ENCODE results near the gene PIGH.
"Not testable (repeated sequence)": the region's sequence is repeated elsewhere in the genome, so short reads cannot be mapped to it uniquely, and the experiment has no call there.

The PIGH gene

GRCh38 chr14:67551123-67551522, 48.9 kb downstream of the PIGH start:
- DNase-seq (ENCODE audit: low spot score): no peak

- DNase-seq (ENCODE audit: low spot score): no peak
Observed at GRCh38 chr14:67549734-67550133, 50.3 kb downstream of the PIGH start.

- no peak for DNase-seq (ENCODE audit: low spot score)
Observed at GRCh38 chr14:67547224-67547780, 52.8 kb downstream of the PIGH start.

GRCh38 chr14:67544590-67544989, 55.5 kb downstream of the PIGH start:
- no peak for DNase-seq (ENCODE audit: low spot score)

- not testable (repeated sequence) for DNase-seq (ENCODE audit: low spot score)
Observed at GRCh38 chr14:67542620-67543019, 57.4 kb downstream of the PIGH start.

- DNase-seq (ENCODE audit: low spot score): no peak
Observed at GRCh38 chr14:67541448-67542387, 58.4 kb downstream of the PIGH start.

Measured in NAMALWA (cell line).